Panc1 (cell line): ENCODE data around the gene PDE4B. TPM values are rescaled to one million over a fixed set of nuclear protein-coding genes. Genes with fewer than 3 reads are reported as not detected.

Source experiments
- ATAC-seq: fragments of 200-7000 bp; cut with Tn5 transposase; 2 replicates; pipeline ENCODE4 v1.9.1; 2020; ENCODE audit warnings: mild to moderate bottlenecking, moderate library complexity
- BruUV-seq: library from RNA; stranded (reverse); fragments of 400-500 nt; replicated peaks from 2 replicates; lab custom pipeline; 2021; lab: Mats Ljungman, UMichigan
- CTCF ChIA-PET: fragments of 300-600 bp; sonication (Branson Sonifier 250); formaldehyde crosslinking; loops from one replicate; lab custom pipeline; 2022; ENCODE audit warnings: antibody characterized with exemption; lab: Charles Lee
- POLR2A ChIA-PET: fragments of 300-600 bp; sonication (Branson Sonifier 250); formaldehyde crosslinking; loops from one replicate; lab custom pipeline; 2022; ENCODE audit warnings: antibody characterized with exemption; lab: Charles Lee
- DNase-seq: peaks from one replicate; pipeline ENCODE4 v3.0.0-alpha.2; 2010; ENCODE audit warnings: low read depth, low spot score
- H3K27ac ChIP-seq: 2 replicates; pipeline ENCODE4 v1.5.1; 2011; ENCODE audit warnings: mild to moderate bottlenecking, low read length, inconsistent platforms
- H3K27me3 ChIP-seq: fragments of 200-500 bp; sonication (Bioruptor generic); 2 replicates; pipeline ENCODE4 v1.6.0; 2014; ENCODE audit warnings: low read length, inconsistent platforms; ENCODE audit not compliant: control insufficient read depth, insufficient read depth
- H3K36me3 ChIP-seq: fragments of 200-500 bp; sonication (Bioruptor generic); 2 replicates; pipeline ENCODE4 v1.5.1; 2014; ENCODE audit warnings: inconsistent platforms, mild to moderate bottlenecking, low read length, moderate library complexity; ENCODE audit not compliant: control insufficient read depth, insufficient read depth
- H3K4me1 ChIP-seq: 2 replicates; pipeline ENCODE4 v1.5.1; 2011; ENCODE audit warnings: inconsistent platforms, mild to moderate bottlenecking, low read length, moderate library complexity; ENCODE audit not compliant: control insufficient read depth, insufficient read depth
- H3K4me3 ChIP-seq, 2 experiments: 2 replicates each; pipeline ENCODE4 v1.5.1; 2011 to 2012; ENCODE audit warnings: low read depth in 2 of 2, low read length in 2 of 2, mild to moderate bottlenecking in 2 of 2, inconsistent platforms in 1 of 2, moderate library complexity in 1 of 2
- H3K9me3 ChIP-seq: fragments of 200-500 bp; sonication (Bioruptor generic); 2 replicates; pipeline ENCODE4 v1.5.1; 2014; ENCODE audit warnings: low read depth, mild to moderate bottlenecking, inconsistent platforms, low read length, moderate library complexity; ENCODE audit not compliant: control insufficient read depth, insufficient read depth
- CTCF ChIP-seq: fragments of 450-650 bp; IDR thresholded peaks from 2 replicates; pipeline ENCODE4 v1.5.1; 2017; ENCODE audit warnings: mild to moderate bottlenecking
- POLR2AphosphoS5 ChIP-seq: IDR thresholded peaks from 2 replicates; pipeline ENCODE4 v1.6.1; 2012; ENCODE audit warnings: mild to moderate bottlenecking, low read depth, low read length, moderate library complexity
- REST ChIP-seq, 2 experiments: IDR thresholded peaks; 2 replicates each; pipeline ENCODE4 v1.6.1; 2011 to 2012; ENCODE audit warnings: low read depth in 2 of 2, control low read depth in 1 of 2, low read length in 1 of 2, mild to moderate bottlenecking in 1 of 2, moderate library complexity in 1 of 2; ENCODE audit not compliant: insufficient read depth in 1 of 2
- SIN3A ChIP-seq: IDR thresholded peaks from 2 replicates; pipeline ENCODE4 v1.6.1; 2012; ENCODE audit warnings: low read depth, mild to moderate bottlenecking, low read length, moderate library complexity, borderline replicate concordance; ENCODE audit not compliant: insufficient read depth
- TCF7L2 ChIP-seq: IDR thresholded peaks from 2 replicates; pipeline ENCODE4 v1.6.1; 2011; ENCODE audit warnings: mild to moderate bottlenecking, low read depth, low read length, inconsistent platforms
- in situ Hi-C: cut with HindIII; loops from 2 replicates; pipeline ENCODE4 v1.10.0; 2016; ENCODE audit warnings: low sequenced_read_pairs, low pct_unique_long_range_greater_than_20kb
- intact Hi-C: fragments of 100-400 bp; cut with micrococcal nuclease; formaldehyde crosslinking; loops from one replicate; pipeline ENCODE4 v1.10.0; 2022; ENCODE audit not compliant: unreplicated experiment
- total RNA-seq: library from RNA; stranded (reverse); gene quantifications from one replicate; pipeline ENCODE4 v1.2.1, GENCODE V29; 2021; ENCODE audit not compliant: unreplicated experiment

Gene PDE4B
- total RNA-seq, 1 experiment from 2014 or later: 0.26 TPM

- no peaks in the 10 kb centered on the region for H3K36me3 ChIP-seq
- intact Hi-C loops: no loop called here
Measured at GRCh38 chr1:66366634-66367033, 573.9 kb downstream of the PDE4B start.

GRCh38 chr1:66367369-66367768, 574.7 kb downstream of the PDE4B start:
- ChIA-PET POLR2A (no interaction called here), CTCF (no interaction called here)
- ATAC-seq (no peak), DNase-seq (no peak)
- intact Hi-C loops: no loop called here
- H3K9me3 ChIP-seq: no peaks in the 10 kb centered on the region
- in situ Hi-C loops: no loop called here
- no peak overlapping the region for H3K4me3 ChIP-seq
- H3K27me3 ChIP-seq: no peaks in the 10 kb centered on the region
- TF ChIP-seq SIN3A (no peak), TCF7L2 (no peak), REST (IDR thresholded peaks at IDR 0.05; ENCODE audit: insufficient read depth in 1 of 2, low read depth in 2 of 2, low read length in 1 of 2) (no peak), CTCF (no peak), POLR2AphosphoS5 (no peak)
- no peaks in the 10 kb centered on the region for H3K36me3 ChIP-seq
- BruUV-seq: no TSS peak
- H3K27ac ChIP-seq: no peak overlapping the region
- H3K4me1 ChIP-seq: no peaks in the 10 kb centered on the region

More at GRCh38 chr1:66366634-66367033, 573.9 kb downstream of the PDE4B start:
- in situ Hi-C loops: no loop called here
- CTCF ChIA-PET: no interaction called here
- BruUV-seq: no TSS peak
- no peaks in the 10 kb centered on the region for H3K4me1 ChIP-seq
- H3K27ac ChIP-seq: no peak overlapping the region
- POLR2A ChIA-PET: no interaction called here
- no peak overlapping the region for H3K4me3 ChIP-seq
- no peak for TF ChIP-seq SIN3A
- TF ChIP-seq TCF7L2: no peak
- no peak for TF ChIP-seq CTCF
- TF ChIP-seq REST (IDR thresholded peaks at IDR 0.05; ENCODE audit: insufficient read depth in 1 of 2, low read depth in 2 of 2, low read length in 1 of 2): no peak
- TF ChIP-seq POLR2AphosphoS5: no peak
- no peaks in the 10 kb centered on the region for H3K9me3 ChIP-seq
- no peak for ATAC-seq
- no peak for DNase-seq
- H3K27me3 ChIP-seq: no peaks in the 10 kb centered on the region
